ENCODE results near the gene SRGAP3.

SRGAP3 gene

GRCh38 chr3:9036404-9037131, 212.9 kb downstream of the SRGAP3 start:
- DNase-seq: peak; percentile 21

- no peak for DNase-seq
Measured at GRCh38 chr3:9035961-9036360, 213.5 kb downstream of the SRGAP3 start.

GRCh38 chr3:9035473-9035872, 214.0 kb downstream of the SRGAP3 start:
- DNase-seq: no peak

GRCh38 chr3:9033867-9034266, 215.6 kb downstream of the SRGAP3 start:
- no peak for DNase-seq

- DNase-seq: no peak
Measured at GRCh38 chr3:9032231-9032777, 217.1 kb downstream of the SRGAP3 start.

- no peak for DNase-seq
Measured at GRCh38 chr3:9030034-9030433, 219.4 kb downstream of the SRGAP3 start.

GRCh38 chr3:9028134-9028533, 221.3 kb downstream of the SRGAP3 start:
- peak; percentile 63 for DNase-seq

- DNase-seq: peak; percentile 25
Measured at GRCh38 chr3:9026320-9027045, 223.0 kb downstream of the SRGAP3 start.

- DNase-seq: no peak
Measured at GRCh38 chr3:9024341-9024740, 225.1 kb downstream of the SRGAP3 start.

- DNase-seq: no peak
Measured at GRCh38 chr3:9023226-9023590, 226.2 kb downstream of the SRGAP3 start.

GRCh38 chr3:9022305-9023225, 226.9 kb downstream of the SRGAP3 start:
- no peak for DNase-seq

- DNase-seq: no peak
Measured at GRCh38 chr3:9021271-9022009, 228.0 kb downstream of the SRGAP3 start.

GRCh38 chr3:9020426-9020825, 229.0 kb downstream of the SRGAP3 start:
- no peak for DNase-seq

- DNase-seq: no peak
Measured at GRCh38 chr3:9019259-9019961, 230.0 kb downstream of the SRGAP3 start.

- no peak for DNase-seq
Measured at GRCh38 chr3:9015250-9015649, 234.2 kb downstream of the SRGAP3 start.

- no peak for DNase-seq
Measured at GRCh38 chr3:9013782-9014563, 235.5 kb downstream of the SRGAP3 start.

- no peak for DNase-seq
Measured at GRCh38 chr3:9012521-9012920, 236.9 kb downstream of the SRGAP3 start.

- DNase-seq: no peak
Measured at GRCh38 chr3:9009976-9010545, 239.4 kb downstream of the SRGAP3 start.

- DNase-seq: no peak
Measured at GRCh38 chr3:9008550-9009255, 240.7 kb downstream of the SRGAP3 start.

GRCh38 chr3:9007928-9008327, 241.5 kb downstream of the SRGAP3 start:
- DNase-seq: no peak
